NAMALWA (cell line): ENCODE measurements around the gene HIRA.
"Not testable (repeated sequence)": the region's sequence is repeated elsewhere in the genome, so short reads cannot be mapped to it uniquely, and the experiment has no call there.

Source experiments
- DNase-seq: peaks from one replicate; pipeline ENCODE4 v3.0.0-alpha.2; 2015; ENCODE audit warnings: low spot score

The HIRA gene

DNA sequence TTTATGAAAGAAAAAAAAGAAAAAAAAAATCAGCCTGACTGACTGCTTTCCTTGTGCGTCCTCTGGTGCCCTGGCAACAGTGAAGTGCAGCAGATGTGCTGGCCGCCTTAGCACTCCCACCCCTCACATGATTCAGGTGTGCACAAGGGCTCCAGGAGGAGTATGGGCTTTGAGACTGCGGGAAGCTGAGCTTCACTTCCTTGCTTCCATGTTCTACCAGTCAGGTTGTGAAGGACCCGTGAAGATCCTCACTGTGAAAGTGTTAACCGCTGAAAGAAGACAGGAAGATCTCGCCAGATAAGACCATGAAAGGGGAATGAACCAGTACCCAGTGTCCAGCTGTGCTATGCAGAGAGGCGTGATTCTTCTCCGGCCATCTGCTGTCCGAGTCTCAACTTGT, 48.2 kb downstream of the HIRA start:
- DNase-seq, result no peak

DNA sequence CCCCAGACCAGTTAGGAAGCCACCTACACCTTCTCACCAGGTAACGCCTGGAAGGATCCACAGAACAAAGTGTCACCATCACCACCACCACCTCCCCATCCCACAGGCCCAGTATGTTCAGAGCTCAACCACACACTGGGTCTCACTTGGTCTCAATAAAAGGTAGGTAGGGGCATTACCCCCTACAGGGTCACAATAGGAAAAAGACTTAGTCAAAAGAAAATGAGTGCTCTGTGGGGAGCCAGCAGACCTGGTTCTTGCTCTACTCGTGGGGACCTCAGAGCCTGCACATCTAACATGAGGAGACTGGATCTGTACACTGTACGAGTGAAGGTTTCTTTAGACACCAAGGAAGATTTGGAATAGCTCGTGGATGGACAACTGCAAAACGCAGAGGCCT, 49.3 kb downstream of the HIRA start:
- no peak for DNase-seq

DNA sequence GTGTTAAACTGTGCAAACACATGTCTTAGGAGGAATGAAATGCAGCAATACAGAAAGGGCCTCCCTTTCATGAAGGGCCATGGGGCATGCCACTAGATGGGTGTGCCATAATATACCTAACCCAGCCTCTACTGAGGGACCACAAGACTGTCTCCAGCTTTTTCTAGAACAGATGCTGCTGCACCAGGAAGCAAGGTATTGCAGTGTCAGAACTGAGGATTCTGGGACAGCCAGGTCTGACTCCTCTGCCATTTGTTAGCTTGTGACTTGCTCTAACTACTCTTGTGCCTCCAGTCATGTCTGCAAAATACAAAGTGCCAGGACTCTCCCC, 53.2 kb downstream of the HIRA start:
- no peak for DNase-seq

DNA sequence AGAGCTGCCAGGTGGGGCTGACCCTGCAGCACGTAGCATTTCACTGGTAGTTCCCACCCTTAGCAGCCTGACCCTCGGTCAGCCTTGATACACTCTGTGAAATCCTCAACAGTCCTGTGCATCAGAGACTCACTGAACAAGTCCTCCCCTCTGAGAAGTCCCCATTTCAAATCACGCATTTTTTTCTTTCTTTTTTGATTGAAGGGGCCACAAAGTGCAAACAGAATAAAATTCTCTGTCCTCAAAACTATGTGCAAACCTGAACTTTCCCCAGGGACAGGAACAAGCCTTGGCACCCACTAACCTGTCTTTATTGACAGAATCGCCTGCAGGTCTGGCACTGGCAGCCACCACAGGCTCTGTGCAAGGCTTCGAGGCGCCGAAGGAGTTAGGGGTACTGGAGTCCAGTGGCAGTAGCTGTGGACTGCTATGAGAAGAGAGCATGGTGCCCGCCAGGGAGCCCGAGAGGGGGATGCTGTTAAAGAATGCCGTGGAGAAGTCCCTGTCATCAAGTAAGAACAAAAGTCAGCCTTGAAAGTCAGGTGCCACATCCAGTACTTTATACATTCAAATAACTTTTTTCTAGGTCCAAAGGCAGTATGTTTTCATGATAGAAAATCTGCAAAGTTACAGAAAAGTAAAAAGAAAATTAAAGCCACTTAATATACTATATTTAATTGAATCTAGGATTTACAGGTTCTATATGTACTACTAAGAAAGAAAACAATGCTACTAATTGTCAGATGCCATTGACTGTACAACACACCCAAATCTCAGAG, 53.8 kb downstream of the HIRA start:
- no peak for DNase-seq

DNA sequence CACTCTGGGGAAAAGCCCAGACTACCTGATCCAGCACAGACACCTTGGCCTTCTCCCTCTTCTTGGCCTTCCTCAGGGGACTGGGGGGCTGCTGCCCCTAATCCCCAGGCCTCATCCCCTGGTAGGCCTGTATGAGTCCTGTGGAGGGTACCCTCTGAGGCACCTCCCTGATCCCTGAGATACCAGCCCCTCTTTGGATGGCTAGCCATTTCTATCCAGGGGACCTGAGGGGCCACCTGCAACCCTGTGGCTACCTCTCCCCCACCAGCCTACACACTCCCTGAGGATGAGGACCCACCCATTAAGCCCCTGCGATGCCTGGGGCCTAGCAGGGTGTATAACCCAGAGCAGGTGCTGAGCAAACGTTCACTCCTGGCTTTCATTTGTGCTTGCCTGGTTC, 54.6 kb downstream of the HIRA start:
- DNase-seq, result no peak

DNA sequence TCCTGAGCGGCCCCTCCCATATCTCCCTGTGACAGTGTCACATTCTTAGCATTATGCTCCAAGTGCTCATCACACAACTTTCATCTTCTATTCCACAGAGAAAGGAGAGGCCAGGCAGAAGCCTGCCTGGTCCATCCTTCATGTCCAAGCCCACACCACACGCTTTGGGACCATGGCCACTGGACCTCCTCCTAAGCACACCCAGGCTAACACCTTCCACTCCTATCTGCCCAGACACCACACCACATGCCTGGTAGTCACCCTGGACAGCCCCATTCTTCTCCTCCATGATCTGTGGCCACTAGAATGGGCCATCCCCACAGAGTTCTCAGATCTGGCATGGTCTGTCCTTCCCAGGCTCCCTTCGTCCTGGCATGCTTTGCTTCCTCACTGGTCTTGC, 55.3 kb downstream of the HIRA start:
- DNase-seq, result no peak

DNA sequence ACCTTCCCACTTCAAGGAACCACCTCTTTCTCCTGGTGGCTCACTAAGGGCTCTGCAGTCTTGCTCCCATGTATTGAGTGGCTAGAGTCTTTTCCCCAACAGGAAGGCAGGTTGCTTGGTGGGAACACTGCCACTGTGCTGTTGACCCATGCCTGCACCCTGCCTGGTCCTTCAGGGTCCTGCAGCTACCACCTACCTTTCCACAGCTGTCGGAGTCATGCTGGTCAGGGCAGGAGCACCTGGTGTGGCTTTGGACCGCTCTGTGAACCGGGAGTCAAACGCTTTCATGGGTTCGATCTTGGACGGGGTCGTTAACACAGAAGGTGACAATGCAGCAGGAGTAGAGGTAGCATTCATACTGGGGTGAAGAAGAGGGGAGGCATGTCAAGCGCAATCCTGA, 56.1 kb downstream of the HIRA start:
- no peak for DNase-seq

DNA sequence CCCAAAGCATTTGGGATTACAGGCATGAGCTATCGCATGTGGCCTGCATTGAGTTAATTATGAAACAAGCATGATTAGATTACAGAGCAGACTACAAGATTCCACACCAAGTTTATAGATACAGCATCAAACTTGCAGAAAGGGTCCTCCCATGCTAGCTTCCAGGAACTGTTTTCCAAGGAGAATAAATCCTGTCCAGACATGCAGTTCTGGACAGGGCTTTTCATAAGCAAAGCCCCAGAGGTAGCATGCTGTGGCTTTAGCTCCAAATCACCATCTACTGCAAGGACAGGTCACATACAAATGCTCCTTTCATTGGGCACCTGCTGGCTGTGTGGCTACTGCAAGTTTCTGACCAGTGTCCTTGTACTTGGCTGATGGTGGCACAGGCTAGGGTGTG, 57.1 kb downstream of the HIRA start:
- no peak for DNase-seq

DNA sequence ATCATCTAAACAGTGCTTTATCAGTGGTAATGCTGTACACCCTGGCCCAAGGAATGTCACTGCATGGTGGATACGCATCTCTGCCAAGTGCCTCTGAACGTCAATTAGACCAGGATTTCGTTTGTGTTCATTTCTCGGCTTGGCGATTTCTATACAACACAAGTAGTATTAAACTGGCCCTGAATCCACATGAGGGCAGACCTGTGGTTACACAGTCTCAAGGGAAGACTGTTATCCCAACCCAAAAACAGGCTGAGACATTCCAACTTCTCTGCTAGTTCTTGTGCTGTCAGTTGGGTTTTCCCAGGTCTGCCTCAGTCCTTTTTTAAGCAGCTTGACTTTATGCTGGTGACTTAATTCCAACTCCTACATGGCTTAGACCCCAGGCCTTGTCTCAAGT, 58.1 kb downstream of the HIRA start:
- DNase-seq, result no peak

DNA sequence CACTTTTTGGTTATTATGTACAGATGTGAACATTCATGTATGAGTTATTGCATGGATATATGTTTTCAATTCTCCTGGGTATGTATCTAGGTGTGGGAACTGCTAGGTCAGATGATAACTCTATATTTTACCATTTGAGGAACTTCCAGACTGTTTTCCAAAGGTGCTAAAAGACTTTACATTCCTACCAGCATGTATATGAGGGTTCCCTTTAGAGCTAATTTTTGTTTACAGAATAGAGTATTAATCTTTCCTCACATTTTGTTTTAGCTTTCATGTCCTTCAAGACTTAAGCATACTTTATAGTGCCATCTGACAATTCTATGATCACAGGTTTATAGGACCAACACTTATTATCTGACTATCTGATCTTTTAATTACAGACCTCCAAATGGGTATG, 59.6 kb downstream of the HIRA start:
- no peak for DNase-seq

DNA sequence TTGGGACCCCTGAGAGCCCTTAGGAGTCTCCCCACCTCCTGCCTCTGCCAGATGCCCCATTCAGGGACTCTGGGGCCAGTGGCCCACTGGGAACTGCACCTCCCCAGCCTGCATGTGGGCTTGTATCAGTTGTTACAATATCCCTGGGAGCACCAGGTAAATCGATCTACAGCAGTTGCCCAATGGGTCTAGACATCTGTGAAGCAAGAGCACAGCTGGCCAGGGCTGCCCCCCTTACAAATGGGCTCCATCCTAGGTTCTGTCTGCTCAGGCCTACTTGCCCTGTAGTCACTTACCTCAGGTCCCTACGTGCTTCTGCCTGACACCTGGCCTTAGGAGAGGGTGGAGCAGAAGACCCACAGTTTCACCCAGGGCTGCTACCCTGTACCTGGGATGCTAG, 62.7 kb downstream of the HIRA start:
- no peak for DNase-seq

DNA sequence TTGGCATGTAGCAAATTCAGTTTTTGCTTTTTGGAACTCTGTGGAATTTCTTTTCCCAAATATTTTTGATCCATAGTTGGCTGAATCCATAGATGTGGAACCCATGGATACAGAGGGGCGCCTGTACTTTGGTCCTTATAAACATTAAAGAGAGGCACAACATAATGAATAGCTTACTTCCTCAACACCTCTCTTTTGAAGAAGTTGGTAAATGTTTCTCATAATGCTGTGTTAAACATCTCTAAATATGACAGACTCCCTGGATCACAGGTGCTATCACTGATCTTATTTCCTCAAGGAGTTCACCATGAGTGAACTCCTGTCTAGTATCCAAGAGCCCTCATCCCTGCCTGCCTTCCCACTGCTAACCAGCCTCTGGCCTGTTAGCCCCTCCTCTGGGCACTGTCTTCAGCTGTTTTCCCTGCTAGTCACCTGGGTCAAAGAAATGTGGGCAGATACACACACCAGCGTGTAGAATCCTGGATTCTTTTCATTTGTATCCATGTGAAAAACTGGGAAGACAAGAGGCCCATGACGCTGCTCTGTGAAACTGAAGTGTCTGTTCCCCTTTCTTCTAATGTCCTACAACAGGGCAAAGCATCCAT, 63.7 kb downstream of the HIRA start:
- DNase-seq, result no peak

DNA sequence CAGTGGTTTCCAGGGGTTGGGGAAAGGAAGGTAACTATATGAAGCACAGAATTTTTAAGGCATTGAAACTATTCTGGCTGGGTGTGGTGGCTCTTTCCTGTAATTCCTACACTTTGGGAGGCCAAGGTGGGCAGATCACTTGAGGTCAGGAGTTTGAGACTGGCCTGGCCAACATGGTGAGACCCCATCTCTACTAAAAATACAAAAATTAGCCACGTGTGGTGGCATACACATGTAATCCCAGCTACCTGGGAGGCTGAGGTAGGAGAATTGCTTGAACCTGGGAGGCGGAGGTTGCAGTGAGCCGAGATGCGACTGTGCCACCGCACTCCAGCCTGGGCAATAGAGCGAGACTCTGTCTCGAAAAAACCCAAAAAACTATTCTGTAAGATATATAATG, 68.0 kb downstream of the HIRA start:
- DNase-seq, result not testable (repeated sequence)

DNA sequence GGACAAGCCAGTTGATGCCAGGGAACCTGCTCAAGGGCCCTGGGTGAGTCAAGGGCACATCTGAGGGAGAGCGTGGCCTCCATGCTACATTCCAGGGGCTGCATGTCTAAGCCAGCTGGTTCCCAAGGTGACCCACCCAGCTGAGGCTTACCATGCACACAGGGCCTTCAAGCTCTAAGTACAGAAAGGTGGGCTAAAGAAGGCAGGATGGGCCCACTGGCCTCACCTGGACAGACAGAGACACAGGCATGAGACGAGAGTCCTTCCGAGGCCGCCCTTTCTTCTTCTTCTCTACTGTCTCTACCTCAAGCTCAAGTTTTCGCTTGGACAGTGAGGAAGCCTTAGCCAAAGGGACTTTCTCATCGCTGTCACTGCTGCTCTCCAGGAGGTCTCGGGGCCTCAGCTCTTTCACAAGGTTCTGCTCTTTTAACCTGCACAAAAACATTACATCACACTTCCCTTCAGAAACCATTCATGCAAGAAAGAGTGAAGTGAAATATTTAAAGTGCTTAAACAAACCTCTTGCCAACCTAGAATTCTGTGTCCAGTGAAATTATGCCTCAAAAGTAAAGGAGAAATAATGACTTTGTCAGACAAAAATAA, 69.9 kb downstream of the HIRA start:
- DNase-seq, result peak; percentile 85

DNA sequence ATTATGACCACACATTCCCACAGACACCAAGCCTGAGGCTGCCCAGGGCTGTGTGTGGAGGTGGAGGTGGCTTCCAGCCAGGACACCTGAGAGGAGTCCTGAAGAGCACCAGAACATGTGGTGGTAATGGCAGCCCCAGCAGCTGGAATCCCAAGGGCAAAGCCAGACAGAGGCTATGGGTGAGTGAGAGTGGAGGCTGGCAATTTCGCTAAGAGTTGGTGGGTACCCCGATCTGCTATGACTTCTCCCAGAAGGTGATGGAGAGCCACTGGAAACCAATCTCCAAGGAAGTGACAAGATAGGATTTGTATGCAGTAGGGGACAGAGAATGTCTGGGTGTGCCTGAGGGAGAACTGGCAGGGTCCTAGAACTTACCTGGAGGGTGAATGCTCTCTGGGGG, 70.7 kb downstream of the HIRA start:
- no peak for DNase-seq

DNA sequence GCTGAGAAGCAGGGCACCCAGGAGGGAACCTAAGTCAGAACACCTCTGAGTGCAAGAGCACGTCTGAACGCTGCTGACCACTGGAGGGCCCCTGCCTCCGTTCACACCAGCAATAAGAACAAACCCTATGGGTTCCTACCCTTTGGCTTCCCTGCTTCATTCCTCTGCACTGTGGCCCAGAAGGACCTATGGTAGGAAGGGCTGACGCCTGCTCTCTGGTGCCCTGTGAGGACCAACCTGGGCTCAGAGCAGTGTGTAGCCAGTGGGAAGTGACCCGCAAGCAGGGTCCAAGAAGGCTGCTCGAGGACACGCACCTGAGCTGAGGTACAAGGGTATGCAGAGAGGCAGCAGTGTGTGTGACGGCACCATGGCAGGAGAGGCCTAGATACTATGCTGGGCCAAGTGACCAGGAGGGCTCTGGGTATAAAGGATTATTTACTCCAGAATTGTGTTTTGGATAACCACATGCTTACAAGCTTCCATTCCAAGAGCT, 71.2 kb downstream of the HIRA start:
- DNase-seq, result no peak

DNA sequence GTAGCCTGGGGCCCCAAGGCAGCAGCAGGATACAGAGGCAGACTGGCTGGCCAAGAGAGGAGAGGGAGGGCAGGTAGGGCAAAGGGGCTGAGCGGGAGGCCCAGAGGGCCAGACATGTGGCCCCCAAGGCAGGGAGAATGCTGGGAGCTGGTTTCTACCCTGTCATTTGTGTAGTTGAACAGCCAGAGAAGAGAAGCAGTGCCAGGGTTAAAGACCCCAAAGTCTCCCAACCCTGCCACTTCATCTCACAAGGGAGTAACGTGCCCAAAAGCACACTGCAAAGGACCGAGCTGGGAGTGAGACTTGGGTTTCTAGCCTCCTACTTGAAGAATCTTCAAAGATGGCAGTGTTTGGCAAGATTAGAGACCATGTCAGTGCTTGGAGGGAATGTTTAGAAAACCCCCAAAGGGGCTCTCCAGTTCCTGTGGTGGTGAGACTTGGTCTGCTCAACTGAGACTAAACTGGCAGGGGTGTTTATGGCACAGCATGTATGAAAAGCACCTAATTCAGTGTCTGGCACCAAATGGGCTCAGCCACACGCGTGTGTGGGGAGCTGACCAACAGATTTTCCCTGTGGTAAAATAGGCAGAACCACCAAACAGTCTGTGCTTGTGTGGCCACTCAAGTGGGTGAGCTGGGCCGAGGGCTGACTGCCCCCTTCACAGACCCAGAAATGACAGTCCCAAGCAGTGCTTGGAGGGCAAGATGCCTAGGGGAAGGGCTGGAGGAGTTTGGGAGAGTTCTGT, 71.8 kb downstream of the HIRA start:
- no peak for DNase-seq

DNA sequence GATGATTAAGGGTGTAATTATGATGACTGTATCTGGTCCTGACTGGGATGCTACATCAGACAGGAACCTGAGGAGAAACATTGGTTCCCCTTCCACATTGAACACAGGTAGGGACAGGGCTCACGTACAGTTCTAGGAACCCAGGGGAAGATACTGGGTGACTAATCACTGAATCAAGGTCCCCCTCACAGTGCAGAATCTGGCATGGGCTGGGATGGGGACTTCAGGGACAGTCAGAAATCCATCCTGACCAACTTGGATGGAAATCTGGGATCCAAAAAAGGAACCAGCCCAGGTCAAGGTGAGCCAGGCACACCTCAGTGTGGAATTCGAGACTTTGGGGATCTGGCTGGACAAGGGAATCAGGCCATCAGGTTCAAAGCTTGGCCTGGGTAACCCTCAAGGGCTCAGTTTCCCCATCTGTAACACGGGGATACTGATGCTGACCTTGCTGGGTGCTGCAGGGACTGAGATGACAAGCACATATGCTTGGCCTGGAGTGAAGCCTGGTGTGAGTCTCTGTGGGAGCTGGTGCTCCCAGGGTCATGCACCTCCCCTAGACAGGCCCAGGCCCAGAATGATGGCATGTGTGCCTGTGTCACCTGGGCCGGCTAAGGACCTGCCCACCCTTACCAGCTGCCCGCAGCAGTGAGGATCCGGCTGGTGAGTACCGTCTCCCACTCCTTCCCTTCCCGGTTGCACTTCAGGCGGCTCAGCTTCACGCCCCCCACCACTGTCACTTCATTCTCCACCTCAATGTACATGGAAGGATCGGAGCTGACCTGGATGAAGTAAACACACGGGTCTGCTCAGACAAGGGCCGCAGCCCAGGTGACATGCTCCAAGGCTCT, 72.6 kb downstream of the HIRA start:
- DNase-seq, result no peak

DNA sequence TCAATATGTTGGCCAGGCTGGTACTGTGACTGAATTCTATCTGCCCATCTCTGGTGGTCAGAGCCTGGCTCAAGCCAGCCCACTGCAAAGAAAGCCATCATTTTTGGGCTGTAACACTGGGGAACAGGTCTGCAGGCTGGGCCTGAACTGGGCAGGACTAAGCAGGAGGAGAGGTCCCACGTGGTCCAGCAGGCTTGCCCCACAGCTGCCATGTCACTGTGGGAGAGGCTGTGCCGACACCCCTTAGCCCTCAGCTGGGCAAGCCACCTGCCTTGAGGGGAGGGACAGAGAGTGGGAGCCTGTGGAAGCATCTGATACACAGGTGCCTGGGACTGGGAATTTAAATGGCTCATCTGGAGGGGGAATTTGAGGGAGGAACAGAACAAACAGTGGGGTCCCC, 73.3 kb downstream of the HIRA start:
- no peak for DNase-seq

DNA sequence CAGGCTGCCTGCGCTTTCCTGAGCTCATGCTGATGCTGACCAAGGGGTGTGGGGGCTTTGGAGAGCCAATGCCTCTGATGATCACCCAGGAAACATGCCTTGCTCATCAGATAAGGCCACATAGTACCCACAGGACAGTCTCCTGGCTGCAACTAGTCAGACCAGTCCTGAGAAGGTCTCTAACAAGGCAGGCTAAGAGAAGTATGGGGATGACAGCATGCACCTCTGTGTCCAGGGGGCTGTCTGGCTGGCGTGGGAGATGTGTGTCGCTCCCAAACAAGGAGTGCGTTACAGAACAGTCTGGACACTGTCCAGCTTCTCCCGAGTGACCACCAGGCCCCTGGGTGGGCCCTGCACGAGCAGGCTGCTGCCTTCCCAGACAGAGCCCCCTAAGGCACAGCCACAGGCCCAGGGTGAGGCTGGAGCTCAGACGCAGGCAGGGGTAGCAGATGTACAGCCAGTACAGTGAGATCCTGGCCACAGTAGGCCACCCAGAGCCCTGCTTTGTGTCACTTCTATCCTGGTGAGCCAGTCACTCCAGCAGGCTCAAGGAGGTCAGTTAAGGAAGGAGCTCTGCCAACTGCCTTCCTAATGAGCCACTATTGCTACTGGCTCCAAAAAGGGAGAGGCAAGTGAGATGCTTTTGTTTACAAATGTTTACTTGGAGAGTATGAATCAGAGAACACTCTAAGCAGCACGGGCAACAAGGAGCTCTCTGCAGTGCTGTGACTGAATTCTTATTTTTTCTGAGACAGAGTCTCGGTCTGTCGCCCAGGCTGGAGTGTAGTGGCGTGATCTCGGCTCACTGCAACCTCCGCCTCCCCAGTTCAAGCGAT, 74.0 kb downstream of the HIRA start:
- no peak for DNase-seq

DNA sequence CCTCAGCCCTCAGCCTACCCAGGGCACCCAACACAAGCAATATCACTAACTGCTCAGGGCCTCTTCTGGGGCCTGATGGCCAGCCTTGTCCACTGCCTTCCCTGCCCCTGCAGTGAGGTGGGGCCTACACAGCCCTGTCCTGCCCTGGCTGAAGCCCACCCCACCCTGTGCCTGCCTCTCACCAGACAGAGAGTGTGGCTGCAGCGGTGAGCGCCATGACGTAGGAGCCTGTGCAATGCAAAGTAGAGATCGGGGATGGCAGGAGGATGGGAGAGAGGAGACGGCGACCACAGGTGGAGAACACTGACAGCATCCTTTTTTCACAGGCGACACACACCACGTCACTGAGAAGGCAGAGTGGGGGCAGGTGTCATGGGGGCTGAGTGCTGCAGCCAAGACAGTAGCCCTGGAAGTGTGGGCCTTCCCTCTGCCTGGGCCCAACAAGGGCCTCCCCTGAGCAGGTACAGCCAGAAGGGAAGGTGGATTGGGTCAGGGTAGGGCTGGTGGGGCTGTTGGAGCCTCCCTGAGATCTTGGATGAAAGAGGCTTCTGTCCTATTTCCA, 74.7 kb downstream of the HIRA start:
- DNase-seq, result no peak
